ENCODE data around the gene KCTD16.

DNA sequence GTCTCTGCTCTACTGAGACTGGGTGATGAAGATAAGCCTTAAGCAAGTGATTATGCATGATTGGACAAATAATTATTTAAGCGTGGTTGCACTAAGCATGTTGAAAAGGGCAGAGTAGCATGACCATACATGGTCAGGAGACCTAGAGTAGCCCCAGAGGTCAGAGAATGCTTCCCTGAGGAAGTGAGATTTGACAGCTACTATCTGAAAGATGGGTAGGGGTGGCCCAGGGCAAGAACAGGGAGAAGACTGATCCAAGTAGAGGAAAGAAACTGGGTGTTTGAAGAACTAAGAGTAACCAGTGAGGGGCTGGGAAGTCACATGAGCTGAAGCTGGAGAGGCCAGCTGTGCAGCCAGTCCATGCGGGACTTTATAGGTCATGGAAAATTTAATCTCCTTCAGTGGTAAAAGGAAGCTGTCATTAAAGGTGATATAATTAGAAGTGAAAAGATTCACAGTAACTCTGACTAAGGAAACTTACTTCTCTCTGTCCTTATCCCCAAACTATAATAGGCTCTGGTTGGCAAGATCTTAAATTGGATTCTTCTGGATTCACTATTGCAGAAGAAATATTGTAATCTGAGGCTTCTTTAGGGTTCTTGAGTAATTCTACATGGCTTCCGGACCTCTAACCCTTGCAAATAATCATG lies 35.4 kb upstream of the KCTD16 start:
- no peak for TF ChIP-seq POLR2A (IDR thresholded peaks at IDR 0.05)
- TF ChIP-seq, protein P1, sequence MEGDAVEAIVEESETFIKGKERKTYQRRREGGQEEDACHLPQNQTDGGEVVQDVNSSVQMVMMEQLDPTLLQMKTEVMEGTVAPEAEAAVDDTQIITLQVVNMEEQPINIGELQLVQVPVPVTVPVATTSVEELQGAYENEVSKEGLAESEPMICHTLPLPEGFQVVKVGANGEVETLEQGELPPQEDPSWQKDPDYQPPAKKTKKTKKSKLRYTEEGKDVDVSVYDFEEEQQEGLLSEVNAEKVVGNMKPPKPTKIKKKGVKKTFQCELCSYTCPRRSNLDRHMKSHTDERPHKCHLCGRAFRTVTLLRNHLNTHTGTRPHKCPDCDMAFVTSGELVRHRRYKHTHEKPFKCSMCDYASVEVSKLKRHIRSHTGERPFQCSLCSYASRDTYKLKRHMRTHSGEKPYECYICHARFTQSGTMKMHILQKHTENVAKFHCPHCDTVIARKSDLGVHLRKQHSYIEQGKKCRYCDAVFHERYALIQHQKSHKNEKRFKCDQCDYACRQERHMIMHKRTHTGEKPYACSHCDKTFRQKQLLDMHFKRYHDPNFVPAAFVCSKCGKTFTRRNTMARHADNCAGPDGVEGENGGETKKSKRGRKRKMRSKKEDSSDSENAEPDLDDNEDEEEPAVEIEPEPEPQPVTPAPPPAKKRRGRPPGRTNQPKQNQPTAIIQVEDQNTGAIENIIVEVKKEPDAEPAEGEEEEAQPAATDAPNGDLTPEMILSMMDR (IDR thresholded peaks at IDR 0.05), result no peak

Data from suprapubic skin (tissue), 3 donors.